ENCODE data around the gene CCDC171. TPM values are rescaled to one million over a fixed set of nuclear protein-coding genes. Genes with fewer than 3 reads are reported as not detected.
"Not testable (repeated sequence)": the region's sequence is repeated elsewhere in the genome, so short reads cannot be mapped to it uniquely, and the experiment has no call there.

Gene CCDC171
- total RNA-seq, 4 donors from 2014 or later = 1.1 to 5.1 (median 3.6) TPM

DNA sequence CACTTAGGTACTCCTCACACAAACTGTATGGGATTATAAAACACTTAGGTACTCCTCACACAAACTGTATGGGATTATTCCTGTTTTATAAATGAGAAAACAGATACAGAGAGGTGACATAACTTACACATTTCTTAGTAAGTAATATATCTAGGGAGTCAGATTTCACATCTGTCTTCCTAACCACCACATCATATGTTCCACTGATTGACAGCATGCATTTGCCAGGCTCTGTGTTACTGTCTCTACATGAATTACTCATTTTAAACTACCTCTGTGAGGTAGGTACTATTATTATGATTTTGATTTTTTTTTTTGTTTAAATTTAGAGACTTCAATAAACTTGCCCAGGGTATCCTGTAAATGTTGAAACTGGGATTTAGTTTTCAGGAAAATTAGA, 232.7 kb downstream of the CCDC171 start:
- intact Hi-C loops (cut with DNase I; ENCODE audit: low total_unique reads) = no loop called here
- no peak for TF ChIP-seq POLR2A (IDR thresholded peaks at IDR 0.05)
- TF ChIP-seq, protein P1, sequence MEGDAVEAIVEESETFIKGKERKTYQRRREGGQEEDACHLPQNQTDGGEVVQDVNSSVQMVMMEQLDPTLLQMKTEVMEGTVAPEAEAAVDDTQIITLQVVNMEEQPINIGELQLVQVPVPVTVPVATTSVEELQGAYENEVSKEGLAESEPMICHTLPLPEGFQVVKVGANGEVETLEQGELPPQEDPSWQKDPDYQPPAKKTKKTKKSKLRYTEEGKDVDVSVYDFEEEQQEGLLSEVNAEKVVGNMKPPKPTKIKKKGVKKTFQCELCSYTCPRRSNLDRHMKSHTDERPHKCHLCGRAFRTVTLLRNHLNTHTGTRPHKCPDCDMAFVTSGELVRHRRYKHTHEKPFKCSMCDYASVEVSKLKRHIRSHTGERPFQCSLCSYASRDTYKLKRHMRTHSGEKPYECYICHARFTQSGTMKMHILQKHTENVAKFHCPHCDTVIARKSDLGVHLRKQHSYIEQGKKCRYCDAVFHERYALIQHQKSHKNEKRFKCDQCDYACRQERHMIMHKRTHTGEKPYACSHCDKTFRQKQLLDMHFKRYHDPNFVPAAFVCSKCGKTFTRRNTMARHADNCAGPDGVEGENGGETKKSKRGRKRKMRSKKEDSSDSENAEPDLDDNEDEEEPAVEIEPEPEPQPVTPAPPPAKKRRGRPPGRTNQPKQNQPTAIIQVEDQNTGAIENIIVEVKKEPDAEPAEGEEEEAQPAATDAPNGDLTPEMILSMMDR (IDR thresholded peaks at IDR 0.05) = no peak
- no peak for DNase-seq
- Histone ChIP-seq H3K27me3 (no peaks in the 10 kb centered on the region), H3K36me3 (no peaks in the 10 kb centered on the region), H3K4me1 (no peaks in the 10 kb centered on the region), H3K4me3 (no peak overlapping the region), H3K27ac (no peak overlapping the region), H3K9me3 (no peaks in the 10 kb centered on the region)
- in situ Hi-C loops (cut with MboI; ENCODE audit: low pct_ligation_motif_present in 1 of 4, low pct_unique_long_range_greater_than_20kb in 1 of 4, low sequenced_read_pairs in 3 of 4) = no loop called here

DNA sequence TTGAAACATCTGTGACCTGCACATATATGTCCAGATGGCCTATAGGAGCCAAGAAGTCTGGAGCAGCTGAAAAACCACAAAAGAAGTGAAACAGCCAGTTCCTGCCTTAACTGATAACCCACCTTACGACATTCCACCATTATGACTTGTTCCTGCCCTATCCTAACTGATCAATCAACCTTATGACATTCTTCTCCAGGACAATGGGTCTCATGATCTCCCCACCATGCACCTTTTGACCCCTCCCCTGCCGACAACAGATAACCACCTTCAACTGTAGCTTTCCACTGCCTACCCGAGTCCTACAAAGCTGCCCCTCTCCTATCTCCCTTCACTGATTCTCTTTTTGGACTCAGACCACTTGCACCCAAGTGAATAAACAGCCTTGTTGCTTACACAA, 233.8 kb downstream of the CCDC171 start:
- no peak for DNase-seq
- TF ChIP-seq POLR2A (IDR thresholded peaks at IDR 0.05) (no peak), EP300 (IDR thresholded peaks at IDR 0.05; ENCODE audit: low read depth) (no peak), POLR2AphosphoS5 (IDR thresholded peaks at IDR 0.05) (no peak)
- TF ChIP-seq, protein P1 (IDR thresholded peaks at IDR 0.05) = no peak
- 89 to 95% methylated on average over 3 of the region's 3 CpGs for WGBS, 2 donors (ENCODE audit: low coverage in 1 of 2)
- no peaks in the 10 kb centered on the region for H3K36me3 ChIP-seq
- H3K9me3 ChIP-seq = no peaks in the 10 kb centered on the region
- H3K27me3 ChIP-seq = no peaks in the 10 kb centered on the region
- no peak overlapping the region for H3K27ac ChIP-seq
- H3K4me1 ChIP-seq = no peaks in the 10 kb centered on the region
- in situ Hi-C loops (cut with MboI; ENCODE audit: low pct_ligation_motif_present in 1 of 4, low pct_unique_long_range_greater_than_20kb in 1 of 4, low sequenced_read_pairs in 3 of 4) (no loop called here), intact Hi-C loops (cut with DNase I; ENCODE audit: low total_unique reads) (no loop called here)
- H3K4me3 ChIP-seq = no peak overlapping the region

DNA sequence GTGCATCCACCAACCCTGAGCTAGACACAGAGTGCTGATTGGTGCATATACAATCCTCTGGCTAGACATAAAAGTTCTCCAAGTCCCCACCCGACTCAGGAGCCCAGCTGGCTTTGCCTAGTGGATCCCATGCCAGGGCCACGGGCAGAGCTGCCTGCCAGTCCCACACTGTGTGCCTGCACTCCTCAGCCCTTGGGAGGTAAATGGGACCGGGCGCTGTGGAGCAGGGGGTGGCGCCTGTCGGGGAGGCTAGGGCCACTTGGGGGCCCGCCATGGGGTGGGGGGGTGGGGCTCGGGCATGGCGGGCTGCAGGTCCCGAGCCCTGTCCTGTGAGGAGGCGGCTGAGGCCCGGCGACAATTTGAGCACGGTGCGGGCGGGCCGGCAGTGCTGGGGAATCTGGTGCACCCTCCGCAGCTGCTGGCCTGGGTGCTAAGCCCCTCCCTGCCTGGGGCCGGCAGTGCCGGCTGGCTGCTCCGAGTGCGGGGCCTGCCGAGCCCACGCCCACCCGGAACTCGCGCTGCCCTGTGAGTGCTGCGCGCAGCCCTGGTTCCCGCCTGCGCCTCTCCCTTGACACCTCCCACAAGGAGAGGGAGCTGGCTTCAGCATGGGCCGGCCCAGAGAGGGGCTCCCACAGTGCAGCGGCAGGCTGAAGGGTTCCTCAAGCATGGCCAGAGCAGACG, 257.5 kb downstream of the CCDC171 start:
- DNase-seq; H3K9me3 ChIP-seq; H3K27ac ChIP-seq; intact Hi-C loops (cut with DNase I; ENCODE audit: low total_unique reads); H3K4me3 ChIP-seq; in situ Hi-C loops (cut with MboI; ENCODE audit: low pct_ligation_motif_present in 1 of 4, low pct_unique_long_range_greater_than_20kb in 1 of 4, low sequenced_read_pairs in 3 of 4); H3K4me1 ChIP-seq; H3K27me3 ChIP-seq; H3K36me3 ChIP-seq: not testable (repeated sequence)
- 90% methylated on average over 20 of the region's 34 CpGs; no CpG with 5 or more reads in 1 of the 2 donors for WGBS, 2 donors (ENCODE audit: low coverage in 1 of 2)

DNA sequence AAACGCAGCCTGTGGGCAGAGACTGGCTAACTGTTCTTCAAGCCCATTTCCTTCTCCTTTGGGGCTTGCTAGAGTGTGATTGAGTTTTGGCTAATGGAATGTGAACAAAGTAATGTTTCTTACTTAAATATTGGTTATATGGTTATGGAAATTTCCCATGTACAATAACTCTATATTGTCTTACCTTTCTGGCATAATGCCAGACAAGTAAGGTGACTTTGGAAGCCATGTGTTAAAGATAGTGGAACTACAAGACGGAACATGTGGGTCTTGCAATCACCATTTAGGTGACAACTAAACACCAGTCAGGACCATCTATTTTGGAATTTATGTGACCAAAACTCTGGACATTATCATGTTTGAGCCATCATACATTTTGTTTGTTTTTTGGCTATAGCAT, 260.2 kb downstream of the CCDC171 start:
- intact Hi-C loops (cut with DNase I; ENCODE audit: low total_unique reads) (no loop called here), in situ Hi-C loops (cut with MboI; ENCODE audit: low pct_ligation_motif_present in 1 of 4, low pct_unique_long_range_greater_than_20kb in 1 of 4, low sequenced_read_pairs in 3 of 4) (no loop called here)
- no peak for DNase-seq
- H3K4me3 ChIP-seq = no peak overlapping the region
- H3K36me3 ChIP-seq = no peaks in the 10 kb centered on the region
- WGBS, 2 donors (ENCODE audit: low coverage in 1 of 2) = 82 to 92% methylated on average over 1 to 2 of the region's 2 CpGs
- H3K27ac ChIP-seq = no peak overlapping the region
- no peaks in the 10 kb centered on the region for H3K4me1 ChIP-seq
- TF ChIP-seq POLR2A (IDR thresholded peaks at IDR 0.05) (no peak), EP300 (IDR thresholded peaks at IDR 0.05; ENCODE audit: low read depth) (no peak), POLR2AphosphoS5 (IDR thresholded peaks at IDR 0.05) (no peak)
- TF ChIP-seq, protein P1 (IDR thresholded peaks at IDR 0.05) = no peak
- H3K27me3 ChIP-seq = no peaks in the 10 kb centered on the region
- no peaks in the 10 kb centered on the region for H3K9me3 ChIP-seq

DNA sequence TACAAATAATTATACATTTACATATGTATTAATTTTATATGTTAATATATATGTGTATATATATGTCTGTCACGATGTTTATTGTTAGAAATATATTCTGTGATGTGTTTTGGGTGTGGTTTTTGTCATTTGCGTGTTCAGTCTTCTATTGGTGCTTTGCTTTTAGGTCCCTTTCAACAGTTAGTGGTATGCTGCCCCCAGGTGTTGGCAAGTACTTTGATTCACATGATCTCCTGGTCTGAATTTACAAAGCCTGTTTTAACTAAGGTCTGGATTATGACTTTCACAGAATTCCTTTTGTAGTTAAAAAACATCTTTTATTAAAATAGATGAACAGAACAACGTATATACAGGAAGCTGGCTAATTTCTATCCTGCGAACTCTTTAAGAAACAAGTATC, 271.5 kb downstream of the CCDC171 start:
- 74 to 86% methylated on average over 4 of the region's 4 CpGs for WGBS, 2 donors (ENCODE audit: low coverage in 1 of 2)
- H3K27me3 ChIP-seq = no peaks in the 10 kb centered on the region
- no peaks in the 10 kb centered on the region for H3K4me1 ChIP-seq
- in situ Hi-C loops (cut with MboI; ENCODE audit: low pct_ligation_motif_present in 1 of 4, low pct_unique_long_range_greater_than_20kb in 1 of 4, low sequenced_read_pairs in 3 of 4) (loop anchor here in 1 of 4 donors (10.0 kb wide), 1 partner anchor 60 kb away; no protein-coding TSS in a partner anchor), intact Hi-C loops (cut with DNase I; ENCODE audit: low total_unique reads) (no loop called here)
- no peaks in the 10 kb centered on the region for H3K9me3 ChIP-seq
- no peak overlapping the region for H3K27ac ChIP-seq
- no peaks in the 10 kb centered on the region for H3K36me3 ChIP-seq
- TF ChIP-seq EP300 (IDR thresholded peaks at IDR 0.05; ENCODE audit: low read depth) (no peak), POLR2A (IDR thresholded peaks at IDR 0.05) (no peak), POLR2AphosphoS5 (IDR thresholded peaks at IDR 0.05) (no peak)
- TF ChIP-seq, protein P1 (IDR thresholded peaks at IDR 0.05) = no peak
- DNase-seq = no peak
- no peak overlapping the region for H3K4me3 ChIP-seq
